HG03103 (cell line): ENCODE results near the gene TTLL11.
"Not testable (repeated sequence)": the region's sequence is repeated elsewhere in the genome, so short reads cannot be mapped to it uniquely, and the experiment has no call there.

Source experiments
- ATAC-seq: cut with Tn5 transposase; IDR thresholded peaks from one replicate; pipeline ENCODE4 v1.9.1; 2021; ENCODE audit warnings: low read depth; ENCODE audit not compliant: unreplicated experiment

TTLL11 gene

DNA sequence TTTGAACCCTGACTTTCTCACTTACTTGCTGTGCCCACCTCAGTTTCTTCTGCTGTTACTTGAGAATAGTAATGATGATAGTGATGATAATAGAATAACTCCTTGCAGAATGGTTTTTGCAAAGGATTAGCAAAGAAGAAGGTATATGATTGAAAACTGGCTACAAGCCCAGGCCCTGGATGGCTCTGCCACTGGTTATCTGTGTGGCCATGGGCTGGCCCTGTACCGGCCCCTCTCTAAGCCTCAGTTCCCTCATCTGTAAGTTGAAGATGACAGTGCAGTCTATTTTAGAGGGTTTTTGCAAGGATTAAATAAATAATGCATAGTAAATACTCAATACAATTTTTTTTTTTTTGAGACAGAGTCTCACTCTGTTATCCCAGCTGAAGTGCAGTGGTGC is 6.2 kb downstream of the TTLL11 start:
- no peak for ATAC-seq

DNA sequence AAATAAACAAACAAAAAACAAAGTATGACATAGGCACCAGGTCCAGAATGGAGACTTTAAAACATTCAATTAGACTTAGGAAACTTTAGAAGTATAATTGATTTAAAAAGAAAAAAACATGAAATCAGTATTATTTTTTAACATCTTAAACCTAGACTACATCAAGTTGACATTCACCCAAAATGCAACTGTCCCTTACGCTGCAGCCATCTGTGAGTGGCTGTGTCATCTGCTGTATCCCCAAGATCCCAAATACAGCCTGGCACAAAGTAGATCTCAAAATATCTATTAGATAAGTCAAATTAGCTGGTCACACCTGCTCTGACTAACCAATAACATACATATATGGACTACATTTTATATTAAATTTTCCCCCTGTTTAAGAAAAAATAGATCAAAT is 7.8 kb downstream of the TTLL11 start:
- no peak for ATAC-seq

DNA sequence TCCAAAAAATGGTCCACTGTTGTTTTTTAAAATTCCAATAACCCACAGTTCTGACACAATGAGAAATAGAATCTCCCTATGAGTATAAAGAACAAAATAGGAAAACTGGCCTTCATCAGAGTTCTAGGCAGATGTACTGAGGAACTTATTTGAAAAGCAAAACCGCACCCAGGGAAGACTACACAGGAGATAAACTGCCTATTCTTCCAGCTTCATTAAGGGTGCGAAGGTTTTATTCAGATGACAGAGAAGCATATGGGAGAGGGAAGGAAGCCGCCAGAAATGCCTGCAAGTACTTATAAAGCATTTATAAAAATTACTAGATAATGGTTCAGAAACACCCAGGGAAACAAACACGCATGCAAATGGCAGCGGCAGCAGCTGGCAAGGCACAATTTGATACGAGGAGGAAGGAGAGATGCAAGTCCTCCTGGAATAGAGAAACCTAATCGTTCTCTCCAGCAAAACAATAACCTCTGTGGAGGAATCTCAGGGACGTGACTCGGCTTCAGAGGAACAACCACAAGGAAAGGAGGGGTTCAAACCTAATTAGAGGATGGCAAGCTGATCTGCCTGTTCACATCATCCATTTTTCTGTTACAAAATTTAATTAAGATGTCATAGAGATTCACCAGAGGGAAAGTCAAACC is 9.0 kb downstream of the TTLL11 start:
- no peak for ATAC-seq

DNA sequence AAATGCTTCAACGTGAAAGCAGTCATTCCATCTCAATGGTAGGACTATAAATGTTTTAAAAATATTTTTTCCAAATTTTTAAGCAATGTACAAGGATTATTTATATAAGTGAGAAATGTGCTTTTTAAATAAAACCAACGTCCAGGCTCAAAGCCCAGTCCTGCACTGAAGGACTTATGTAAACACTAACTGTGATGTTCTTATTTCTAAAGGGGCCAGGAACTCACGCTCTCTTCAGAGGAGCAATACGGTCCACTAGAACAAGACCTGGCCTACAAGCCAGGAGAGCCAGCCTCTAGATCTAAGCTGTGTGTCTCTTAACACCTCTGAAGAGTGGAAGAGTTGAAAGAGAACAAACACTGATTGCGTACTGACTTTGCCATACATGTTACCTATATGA is 12.1 kb downstream of the TTLL11 start:
- no peak for ATAC-seq

DNA sequence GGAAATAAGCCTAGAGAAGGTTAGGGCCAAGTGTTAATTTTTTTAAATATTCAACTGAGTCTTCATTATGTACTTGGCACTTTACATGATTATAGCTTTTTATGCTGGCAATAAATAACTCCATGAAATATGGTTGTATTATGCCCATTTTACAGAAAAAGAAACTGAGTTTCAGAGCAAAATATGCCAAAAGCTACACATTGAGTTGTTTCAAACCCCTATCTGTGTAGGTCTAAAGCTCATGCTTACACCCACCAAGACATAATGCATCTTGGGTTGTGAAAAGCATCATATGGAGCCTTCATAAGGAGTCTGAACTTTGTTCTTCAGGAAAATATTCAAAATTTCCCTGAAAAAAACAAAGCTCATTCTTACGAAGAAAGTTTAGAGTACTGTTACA is 14.6 kb downstream of the TTLL11 start:
- ATAC-seq: no peak

DNA sequence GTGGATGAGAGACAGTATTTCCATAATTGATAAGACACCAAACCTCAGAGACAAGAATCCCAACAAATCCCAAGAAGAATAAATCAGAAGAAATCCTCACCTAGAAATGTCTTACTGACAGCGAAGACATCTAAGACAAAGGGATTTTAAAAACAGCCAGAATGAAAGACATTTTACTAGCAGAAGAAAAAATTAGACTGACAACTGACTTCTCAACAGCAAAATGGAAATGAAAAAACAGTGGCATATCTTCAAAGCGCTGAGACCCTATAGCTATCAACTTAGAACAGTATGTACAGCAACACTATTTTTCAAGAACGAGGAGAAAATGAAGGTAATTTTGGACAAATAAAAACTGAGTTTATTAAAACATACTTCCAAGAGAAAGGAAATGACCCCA is 16.3 kb downstream of the TTLL11 start:
- no peak for ATAC-seq

DNA sequence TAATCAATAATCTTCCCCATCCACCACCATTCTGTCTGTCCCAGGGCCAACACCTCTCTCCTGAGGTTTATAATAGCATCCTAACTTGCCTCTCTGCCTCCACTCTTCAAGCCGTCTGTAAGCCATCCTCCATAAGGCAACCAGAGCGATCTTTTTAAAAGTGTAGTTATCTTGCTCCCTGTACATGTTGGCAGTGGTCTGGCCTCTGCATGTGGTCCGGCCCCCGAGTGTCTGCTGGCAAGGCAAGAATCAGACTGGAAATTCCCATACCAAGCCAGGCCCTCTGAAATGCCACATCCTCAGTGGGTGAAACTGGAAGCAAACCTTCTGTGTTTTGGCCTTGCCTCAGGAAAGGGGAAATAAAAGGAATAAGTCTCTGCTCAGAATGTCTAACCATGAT is 17.0 kb downstream of the TTLL11 start:
- ATAC-seq: no peak

DNA sequence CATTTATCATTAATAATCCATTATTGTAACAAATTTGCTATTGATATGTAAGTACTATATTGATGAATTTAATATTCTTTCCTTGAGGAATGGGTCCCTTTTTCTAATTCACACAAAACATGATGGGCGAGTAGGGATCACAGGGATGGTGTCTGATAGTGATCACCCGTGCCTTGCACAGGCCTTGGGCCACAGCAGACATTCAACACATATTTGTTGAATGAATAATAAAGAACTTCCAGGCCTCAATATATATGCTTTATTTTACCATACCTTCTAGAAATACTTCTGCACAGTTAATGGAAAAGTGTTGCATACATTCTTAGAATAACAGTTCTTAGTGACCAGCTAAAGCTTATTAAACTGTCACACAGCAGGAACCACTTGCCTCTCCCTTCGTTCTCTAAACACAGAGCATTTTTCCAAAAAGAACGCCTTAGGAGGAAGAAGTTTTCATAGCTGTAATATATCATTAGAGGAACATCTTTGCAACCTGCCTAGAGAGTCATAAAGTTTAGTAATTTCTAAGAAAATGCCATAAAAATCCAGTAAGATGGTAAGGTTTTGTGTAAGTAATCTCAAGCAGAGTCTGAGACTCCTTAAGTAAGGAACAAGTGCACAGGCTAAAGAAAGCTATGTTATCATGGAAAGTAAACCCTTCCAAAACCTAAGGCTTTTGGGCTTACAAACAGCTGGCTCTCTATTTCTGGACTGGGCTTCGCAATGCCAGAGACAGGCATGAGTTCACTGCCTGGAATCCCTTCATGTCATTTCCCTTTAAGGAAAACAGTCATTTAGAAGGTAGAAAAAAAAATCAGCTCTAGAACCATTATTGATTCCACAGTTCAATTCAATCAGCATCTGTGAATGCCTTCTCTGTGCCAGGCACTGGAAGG is 17.7 kb downstream of the TTLL11 start:
- no peak for ATAC-seq

DNA sequence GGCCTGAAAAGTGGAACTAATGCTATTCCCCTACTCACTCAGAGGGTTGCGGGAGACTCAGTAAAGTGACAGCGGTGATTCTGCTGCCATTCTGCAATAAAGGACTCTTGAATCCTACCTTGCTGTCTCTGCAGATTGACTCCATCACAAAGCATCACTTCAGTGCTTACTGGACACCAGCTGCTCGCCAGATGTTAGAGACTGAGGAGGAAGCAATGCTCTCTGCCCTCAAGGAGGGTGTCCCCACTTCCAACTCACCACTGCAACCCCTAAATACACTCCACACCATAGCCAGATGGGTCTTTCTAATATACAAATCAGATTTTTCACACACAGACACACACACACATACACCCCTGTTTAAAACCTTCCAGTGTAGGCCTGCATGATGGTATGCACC is 21.4 kb downstream of the TTLL11 start:
- no peak for ATAC-seq

DNA sequence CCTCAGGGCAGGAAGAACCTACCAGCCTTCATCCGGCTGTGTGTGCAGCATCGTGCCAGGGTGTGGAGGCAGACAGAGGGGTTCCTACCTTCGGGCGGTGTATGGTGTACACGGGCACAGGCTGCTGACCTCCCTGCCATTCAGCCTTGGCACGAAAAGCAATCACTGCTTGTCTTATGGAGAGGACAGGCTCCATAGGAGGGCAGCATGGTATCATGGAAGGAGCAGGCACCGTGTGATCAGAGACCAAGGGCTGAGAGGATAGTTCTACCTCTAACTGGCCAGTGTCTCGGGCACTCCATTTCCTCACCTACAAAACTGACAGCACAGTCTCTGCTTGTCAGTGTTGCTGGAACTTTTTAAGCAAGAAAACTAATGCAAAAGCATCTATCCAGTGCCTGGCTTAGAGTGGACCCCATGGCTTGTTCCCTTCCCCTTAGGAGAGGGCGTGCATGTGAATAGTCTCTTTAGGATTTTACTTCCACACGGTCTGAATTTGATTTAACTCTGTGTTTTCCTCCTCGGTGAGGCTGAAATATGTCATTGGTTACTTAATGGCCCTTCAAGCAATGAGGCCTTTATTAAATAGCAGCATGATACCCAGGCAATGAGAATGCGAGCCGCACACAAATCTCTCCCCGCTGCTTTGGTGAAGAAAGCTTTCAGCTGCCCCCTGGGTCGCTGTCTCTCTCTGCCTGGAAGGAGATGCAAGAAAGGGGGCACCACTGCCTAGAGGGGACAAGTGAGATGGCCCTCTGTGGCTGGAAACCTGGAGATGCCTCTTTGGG is 22.2 kb downstream of the TTLL11 start:
- ATAC-seq: no peak

DNA sequence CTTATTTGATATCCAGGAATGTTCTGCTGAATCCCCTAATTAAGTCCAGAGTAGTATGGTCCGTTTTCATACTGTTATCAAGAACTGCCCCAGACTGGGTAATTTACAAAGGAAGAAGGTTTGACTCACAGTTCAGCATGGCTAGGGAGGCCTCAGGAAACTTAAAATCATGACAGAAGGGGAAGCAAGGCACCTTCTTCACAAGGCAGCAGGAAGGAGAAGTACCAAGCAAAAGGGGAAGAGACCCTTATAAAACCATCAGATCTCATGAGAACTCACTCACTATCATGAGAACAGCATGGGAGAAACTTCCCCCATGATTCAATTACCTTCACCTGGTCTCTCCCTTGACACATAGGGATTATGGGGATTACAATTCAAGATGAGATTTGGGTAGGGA is 26.4 kb downstream of the TTLL11 start:
- ATAC-seq: not testable (repeated sequence)

DNA sequence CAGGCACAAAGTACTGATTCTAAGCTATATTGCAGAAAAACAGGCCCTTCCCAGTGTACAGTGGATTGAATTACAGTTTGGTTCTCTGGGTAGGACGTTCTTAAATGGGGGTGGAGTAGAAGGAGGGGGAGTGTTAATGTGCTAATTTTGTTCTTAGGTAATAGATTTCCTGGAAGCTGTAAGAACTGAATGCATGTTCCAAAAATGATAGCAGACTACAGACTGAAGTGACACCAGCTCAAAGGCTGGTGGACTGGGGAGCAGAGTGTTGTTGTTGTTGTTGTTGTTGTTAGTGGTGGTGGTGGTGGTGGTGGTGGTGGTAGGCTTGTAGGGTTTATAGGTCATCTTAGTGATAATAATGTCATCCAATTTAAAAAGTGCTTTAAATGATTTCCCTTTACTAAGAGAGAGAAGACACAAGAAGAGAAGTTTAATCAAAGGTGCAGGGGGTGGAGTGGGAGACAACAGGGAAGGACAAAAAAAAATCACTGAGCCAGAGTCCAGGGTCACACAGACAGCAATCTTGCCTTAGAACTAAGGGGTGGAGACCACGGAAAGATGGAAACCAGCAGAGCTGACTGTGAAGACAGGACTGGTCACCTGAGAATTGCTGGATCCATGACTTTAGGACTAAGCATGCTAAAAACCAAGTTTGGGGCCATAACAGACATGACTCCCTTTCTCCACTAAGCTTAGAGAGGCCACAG is 27.0 kb downstream of the TTLL11 start:
- ATAC-seq: no peak

DNA sequence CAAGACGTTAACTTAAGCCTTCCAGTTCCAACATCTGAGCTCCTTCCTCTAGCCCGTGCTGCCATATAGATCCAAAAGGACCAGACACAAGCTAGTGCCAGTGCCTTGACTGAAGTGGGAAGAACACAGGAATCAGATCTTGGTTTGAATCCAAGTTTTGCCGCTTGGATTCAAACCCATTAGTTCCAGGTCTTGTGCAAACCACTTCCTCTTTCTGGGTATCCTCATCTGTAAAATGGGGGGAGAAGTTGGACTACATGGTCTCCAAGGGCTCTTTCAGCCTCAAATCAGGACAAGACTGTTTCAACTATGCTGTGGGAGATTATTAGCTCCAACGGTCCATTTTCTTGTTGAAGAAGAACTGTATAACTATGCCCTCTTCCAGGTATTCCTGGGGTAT is 32.6 kb downstream of the TTLL11 start:
- no peak for ATAC-seq

DNA sequence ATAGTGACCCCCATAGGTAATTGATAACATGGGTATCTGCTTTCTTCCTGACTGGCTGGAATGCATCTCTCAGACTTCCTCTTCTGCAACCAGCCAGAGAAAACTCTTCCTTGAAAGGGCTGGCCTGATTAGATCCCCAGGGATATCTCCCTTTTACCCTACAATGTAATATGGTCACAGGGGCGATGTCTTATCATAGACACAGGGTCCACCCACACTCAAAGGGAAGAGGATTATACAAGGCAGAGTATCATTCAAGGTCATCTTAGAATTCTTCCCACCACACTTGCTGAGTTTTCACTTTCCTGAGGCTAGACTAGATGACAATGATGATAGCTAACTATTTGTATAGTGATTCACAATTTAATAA is 33.2 kb downstream of the TTLL11 start:
- no peak for ATAC-seq

DNA sequence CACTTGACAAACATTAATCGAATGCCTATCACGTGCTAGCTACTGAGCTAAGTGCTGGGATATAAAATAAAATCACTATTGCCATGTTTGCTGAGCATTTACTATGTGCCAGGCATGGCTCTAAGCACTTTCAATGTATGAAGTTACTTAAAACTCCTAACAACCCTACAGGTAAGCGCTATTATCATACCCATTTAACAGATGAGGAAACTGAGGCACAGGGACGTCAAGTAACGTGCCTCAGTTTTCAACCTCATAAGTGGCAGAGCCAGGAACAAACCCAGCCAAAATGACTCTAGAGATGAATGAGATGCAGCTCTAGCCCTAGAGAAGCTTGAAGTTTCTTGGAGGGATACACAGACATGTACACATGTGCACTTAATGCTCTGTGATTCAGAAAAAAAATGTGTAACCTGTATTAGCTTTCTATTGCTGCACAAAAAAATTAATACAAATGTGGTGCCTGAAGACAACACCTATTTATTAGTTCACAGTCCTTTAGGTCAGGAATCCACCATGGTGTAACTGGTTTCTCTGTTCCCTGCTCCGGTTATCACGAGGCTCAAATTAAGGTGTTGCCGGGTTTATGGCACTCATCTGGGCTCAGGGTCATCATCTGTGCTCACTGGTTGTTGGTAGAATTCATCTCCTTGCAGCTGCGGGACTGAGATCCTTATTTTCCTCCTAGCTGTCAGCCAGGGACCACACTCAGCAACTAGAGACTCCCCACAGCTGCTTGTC is 33.7 kb downstream of the TTLL11 start:
- no peak for ATAC-seq

DNA sequence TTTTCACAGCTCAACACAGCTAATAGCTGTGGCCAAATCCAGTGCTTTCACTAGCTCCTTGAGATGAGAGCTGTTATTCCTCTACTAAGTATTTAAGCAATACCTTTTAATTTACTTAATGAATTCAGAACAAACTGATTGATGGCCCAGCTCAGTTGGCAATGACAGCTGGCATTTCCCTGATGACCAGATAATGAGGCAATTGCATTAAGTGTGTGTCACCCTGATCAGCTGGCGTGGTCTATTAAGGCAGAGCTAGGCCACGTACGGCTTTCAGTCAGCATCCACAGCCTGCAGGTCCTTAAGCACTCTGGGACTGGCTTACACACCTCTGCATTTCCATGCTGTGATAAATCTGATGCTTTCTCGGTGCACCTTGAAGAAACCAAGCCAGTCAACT is 34.4 kb downstream of the TTLL11 start:
- ATAC-seq: no peak

DNA sequence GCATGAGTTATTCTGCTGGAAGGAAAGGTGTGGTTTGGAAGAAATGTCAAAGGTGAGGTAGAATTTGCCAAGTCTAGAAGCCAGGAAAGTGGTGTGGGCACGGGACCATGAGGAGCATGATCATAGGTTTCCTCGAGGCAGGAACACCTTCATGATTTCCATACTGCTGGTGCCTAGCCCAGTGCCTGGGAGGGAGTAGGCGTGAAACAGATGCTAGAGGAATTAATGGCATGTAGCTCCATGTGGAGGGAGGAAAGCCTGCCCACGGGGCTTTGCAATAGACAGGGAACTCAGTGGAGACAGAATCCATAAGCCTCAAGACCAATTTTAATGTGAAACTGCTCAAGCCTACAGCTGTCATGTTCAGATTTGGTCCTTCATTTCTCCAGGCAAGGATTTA is 35.1 kb downstream of the TTLL11 start:
- no peak for ATAC-seq

DNA sequence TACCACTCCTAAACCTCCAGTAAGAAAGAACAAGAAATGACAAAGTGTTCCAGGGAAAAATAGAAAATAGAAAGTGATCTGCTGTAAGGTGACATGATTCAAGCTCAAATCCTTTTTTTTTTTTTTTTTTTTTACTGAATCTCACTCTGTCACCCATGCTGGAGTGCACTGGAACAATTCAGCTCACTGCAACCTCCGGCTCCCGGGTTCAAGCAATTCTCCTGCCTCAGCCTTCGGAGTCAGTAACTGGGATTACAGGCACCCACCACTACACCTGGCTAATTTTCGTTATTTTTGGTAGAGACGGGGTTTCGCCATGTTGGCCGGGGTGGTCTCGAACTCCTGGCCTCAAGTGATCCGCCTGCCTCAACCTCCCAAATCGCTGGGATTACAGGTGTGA is 35.9 kb downstream of the TTLL11 start:
- no peak for ATAC-seq

DNA sequence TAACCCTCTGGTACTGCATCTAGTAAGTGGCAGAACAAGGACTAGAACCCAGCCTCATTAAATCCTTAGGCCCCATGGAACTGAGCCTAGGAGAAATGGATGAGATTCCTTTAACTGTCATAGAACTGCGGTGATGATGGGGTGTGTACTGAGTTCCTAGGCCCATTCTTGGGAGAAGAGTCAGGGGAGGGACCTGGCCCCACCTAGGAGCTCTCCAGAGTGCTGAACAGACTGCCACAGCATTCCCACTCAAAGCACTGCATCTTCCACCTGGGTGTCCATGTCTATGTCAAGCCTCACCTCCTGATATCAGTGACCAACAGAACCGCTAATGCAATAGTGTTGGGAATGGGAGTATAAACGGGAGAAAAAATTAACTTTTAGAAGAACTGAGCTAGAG is 36.6 kb downstream of the TTLL11 start:
- no peak for ATAC-seq

DNA sequence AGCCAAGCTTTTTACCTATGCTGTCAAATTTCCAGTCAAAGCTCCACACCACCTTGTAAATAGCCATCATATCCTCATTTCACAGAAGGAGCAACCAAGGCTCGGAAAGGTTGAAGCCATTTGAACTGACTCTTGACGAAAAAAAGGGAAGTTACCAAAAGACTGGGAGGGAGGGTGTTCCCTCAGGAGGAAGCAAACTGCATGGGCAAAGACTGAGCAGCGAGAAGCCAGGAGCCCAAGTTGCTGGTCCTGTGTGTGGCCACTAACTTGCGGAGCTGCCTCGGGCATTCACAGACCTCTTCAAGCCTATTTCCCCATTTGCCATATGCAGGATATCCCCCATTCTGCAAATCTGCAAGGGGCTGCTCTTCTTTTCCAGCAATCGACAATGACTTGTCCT is 37.4 kb downstream of the TTLL11 start:
- no peak for ATAC-seq
